Measurements from ENCODE around the gene NELL2.

GRCh38 chr12:44649693-44650092, 226.4 kb downstream of the NELL2 start:
- TF ChIP-seq EZH2phosphoT487 (IDR thresholded peaks at IDR 0.05; ENCODE audit: insufficient read depth, low read depth) (no peak), EZH2 (IDR thresholded peaks at IDR 0.05; ENCODE audit: insufficient read depth, poor library complexity, severe bottlenecking) (no peak)
